ENCODE measurements around the gene PI4K2A. TPM values are rescaled to one million over a fixed set of nuclear protein-coding genes. Genes with fewer than 3 reads are reported as not detected.

The PI4K2A gene
- total and polyA plus RNA-seq, 2 of the 4 experiments (the other 2 are of a cell fraction) = 15.8 to 27.3 TPM

GRCh38 chr10:97608991-97609561 is 31.4 kb upstream of the PI4K2A start:
- Histone ChIP-seq H3K56ac (ENCODE audit: extremely low read depth, insufficient read depth, low read length) (no peak overlapping the region), H3K9me1 (ENCODE audit: insufficient read depth, low read length) (no peaks in the 10 kb centered on the region), H3K27me3 (ENCODE audit: control insufficient read depth, insufficient read depth, low read length) (no peaks in the 10 kb centered on the region), H3K9me3 (ENCODE audit: control insufficient read depth, insufficient read depth, low read length) (no peaks in the 10 kb centered on the region), H3K79me1 (ENCODE audit: low read depth in 1 of 2, low read length in 2 of 2) (no peaks in the 10 kb centered on the region), H4K5ac (ENCODE audit: low read depth, low read length) (no peak overlapping the region), H3K14ac (replicated peaks; ENCODE audit: low read depth, low read length) (no peak overlapping the region), H3K9ac (ENCODE audit: low read depth, low read length) (no peak overlapping the region), H4K20me1 (ENCODE audit: insufficient read depth, low read length) (no peaks in the 10 kb centered on the region), H3K36me3 (ENCODE audit: control insufficient read depth, insufficient read depth, low read length) (no peaks in the 10 kb centered on the region), H2BK15ac (ENCODE audit: low read depth, low read length) (no peak overlapping the region), H3K4me1 (ENCODE audit: control insufficient read depth, insufficient read depth, low read length) (no peaks in the 10 kb centered on the region), H4K8ac (ENCODE audit: low read depth in 2 of 2, low read length in 2 of 2) (no peak overlapping the region), H2BK120ac (ENCODE audit: low read depth, low read length) (no peak overlapping the region), H3K4me3 (ENCODE audit: insufficient read depth, low read depth, low read length) (no peak overlapping the region), H2BK20ac (ENCODE audit: low read depth, low read length) (no peak overlapping the region), H3K4ac (ENCODE audit: low read depth, low read length) (no peak overlapping the region), H2AK9ac (replicated peaks; ENCODE audit: low read depth, low read length, poor library complexity) (no peak overlapping the region), H3K23ac (ENCODE audit: low read depth, low read length) (no peak overlapping the region), H3K27ac (ENCODE audit: insufficient read depth, low read length) (no peak overlapping the region), H2AK5ac (ENCODE audit: low read depth, low read length) (no peak overlapping the region), H2AFZ (replicated peaks; ENCODE audit: low read length, poor library complexity) (no peak overlapping the region), H3K4me2 (ENCODE audit: low read depth, low read length) (no peak overlapping the region), H4K91ac (ENCODE audit: insufficient read depth, low read depth, low read length) (no peak overlapping the region), H3K18ac (ENCODE audit: low read depth, low read length) (no peak overlapping the region), H2BK5ac (ENCODE audit: low read depth, low read length, poor library complexity, severe bottlenecking) (no peak overlapping the region)
- intact Hi-C loops (cut with micrococcal nuclease) (no loop called here), in situ Hi-C loops (cut with MboI; ENCODE audit: low sequenced_read_pairs) (no loop called here), dilution Hi-C loops (cut with HindIII; ENCODE audit: low sequenced_read_pairs, unreplicated experiment) (no loop called here)
- WGBS, 2 experiments (ENCODE audit: extremely low coverage in 2 of 2, insufficient read length in 1 of 2) = 81% methylated on average over 3 of the region's 13 CpGs; no CpG with 5 or more reads in 1 of the 2 experiments
- POLR2A ChIA-PET (ENCODE audit: unreplicated experiment) = no interaction called here
- DNase-seq (no peak), ATAC-seq (ENCODE audit: low read depth) (no peak)
- BruUV-seq (replicated peaks) = no TSS peak
- no peak for TF ChIP-seq RCOR1 (IDR thresholded peaks at IDR 0.05; ENCODE audit: insufficient replicate concordance, low read length)
- no peak for TF ChIP-seq CHD1 (IDR thresholded peaks at IDR 0.05; ENCODE audit: low read depth, low read length)
- no peak for TF ChIP-seq FOS (IDR thresholded peaks at IDR 0.05; ENCODE audit: low read depth, low read length)
- no peak for TF ChIP-seq USF2 (IDR thresholded peaks at IDR 0.05; ENCODE audit: low read depth, low read length)
- no peak for TF ChIP-seq CEBPB (IDR thresholded peaks at IDR 0.05; ENCODE audit: low read depth, low read length)
- no peak for TF ChIP-seq POLR2A (IDR thresholded peaks at IDR 0.05; ENCODE audit: low read depth, low read length)
- TF ChIP-seq MXI1 (IDR thresholded peaks at IDR 0.05; ENCODE audit: borderline replicate concordance, low read depth, low read length) = no peak
- TF ChIP-seq NFE2L2 (IDR thresholded peaks at IDR 0.05; ENCODE audit: low read depth, low read length) = no peak
- no peak for TF ChIP-seq MAZ (IDR thresholded peaks at IDR 0.05; ENCODE audit: borderline replicate concordance, low read depth, low read length)
- TF ChIP-seq RFX5 (IDR thresholded peaks at IDR 0.05; ENCODE audit: low read depth, low read length) = no peak
- TF ChIP-seq SMC3 (IDR thresholded peaks at IDR 0.05; ENCODE audit: low read depth, low read length) = no peak
- no peak for TF ChIP-seq RAD21 (IDR thresholded peaks at IDR 0.05; ENCODE audit: low read length)
- TF ChIP-seq CTCF (conservative IDR thresholded peaks at IDR 0.05; ENCODE audit: low read depth, low read length) = no peak
- TF ChIP-seq ELK1 (IDR thresholded peaks at IDR 0.05; ENCODE audit: borderline replicate concordance, low read depth, low read length) = no peak
- TF ChIP-seq BHLHE40 (IDR thresholded peaks at IDR 0.05; ENCODE audit: low read depth, low read length) = no peak
- no peak for TF ChIP-seq MAFK (IDR thresholded peaks at IDR 0.05; ENCODE audit: low read depth, low read length)
- CTCF ChIA-PET = interaction anchor here (0.6 to 1.6 kb wide), 3 partner anchors 11 to 59 kb away, joined by 3 to 7 read pairs (median 4); no protein-coding TSS in a partner anchor
